GM23248 (cell line): ENCODE data around the gene PGAP3.

Experiments used
- EZH2 ChIP-seq: fragments of 200-600 bp; sonication (generic); IDR thresholded peaks from 2 replicates; pipeline ENCODE4 v1.6.1; 2018; ENCODE audit warnings: antibody characterized with exemption, mild to moderate bottlenecking; ENCODE audit not compliant: insufficient read depth, poor library complexity, severe bottlenecking
- EZH2phosphoT487 ChIP-seq: fragments of 200-600 bp; sonication (generic); IDR thresholded peaks from 2 replicates; pipeline ENCODE4 v1.6.1; 2018; ENCODE audit warnings: antibody characterized with exemption, moderate library complexity, mild to moderate bottlenecking, low read depth; ENCODE audit not compliant: insufficient read depth

DNA sequence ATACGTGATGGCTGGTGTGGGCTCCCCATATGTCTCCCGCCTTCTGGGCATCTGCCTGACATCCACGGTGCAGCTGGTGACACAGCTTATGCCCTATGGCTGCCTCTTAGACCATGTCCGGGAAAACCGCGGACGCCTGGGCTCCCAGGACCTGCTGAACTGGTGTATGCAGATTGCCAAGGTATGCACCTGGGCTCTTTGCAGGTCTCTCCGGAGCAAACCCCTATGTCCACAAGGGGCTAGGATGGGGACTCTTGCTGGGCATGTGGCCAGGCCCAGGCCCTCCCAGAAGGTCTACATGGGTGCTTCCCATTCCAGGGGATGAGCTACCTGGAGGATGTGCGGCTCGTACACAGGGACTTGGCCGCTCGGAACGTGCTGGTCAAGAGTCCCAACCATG is 36.9 kb upstream of the PGAP3 start:
- no peak for TF ChIP-seq EZH2
- TF ChIP-seq EZH2phosphoT487: no peak
